SK-N-SH treated with all-trans-retinoic acid at 6 μM for 48 hours (cell line): Measurements from ENCODE around the gene FHIP1B.

Source experiments
- ARNTL ChIP-seq: fragments of 450-650 bp; formaldehyde crosslinking; IDR thresholded peaks from 2 replicates; pipeline ENCODE4 v1.5.0; 2020; ENCODE audit warnings: low read depth, mild to moderate bottlenecking, moderate library complexity, borderline replicate concordance
- CREB5 ChIP-seq: fragments of 250-450 bp; sonication (Bioruptor Pico); IDR thresholded peaks from 2 replicates; pipeline ENCODE4 v1.5.1; 2020; ENCODE audit warnings: low read depth, mild to moderate bottlenecking, moderate library complexity
- POU6F1 ChIP-seq: fragments of 250-450 bp; sonication (Bioruptor Pico); IDR thresholded peaks from 2 replicates; pipeline ENCODE4 v1.8.0; 2021; ENCODE audit warnings: low read depth, mild to moderate bottlenecking, moderate library complexity, borderline replicate concordance
- PPARA ChIP-seq: fragments of 250-450 bp; sonication (Bioruptor Pico); IDR thresholded peaks from 2 replicates; pipeline ENCODE4 v1.5.0; 2020; ENCODE audit warnings: mild to moderate bottlenecking, borderline replicate concordance
- RARB ChIP-seq: fragments of 250-450 bp; sonication (Bioruptor Pico); IDR thresholded peaks from 2 replicates; pipeline ENCODE4 v1.8.0; 2021; ENCODE audit warnings: mild to moderate bottlenecking, moderate library complexity
- SNAI2 ChIP-seq: fragments of 250-450 bp; sonication (Bioruptor Pico); IDR thresholded peaks from 2 replicates; pipeline ENCODE4 v1.5.0; 2020; ENCODE audit warnings: mild to moderate bottlenecking, moderate library complexity
- ZNF8 ChIP-seq: fragments of 450-650 bp; formaldehyde crosslinking; IDR thresholded peaks from 2 replicates; pipeline ENCODE4 v1.5.0; 2020; ENCODE audit warnings: mild to moderate bottlenecking, moderate library complexity
- TF ChIP-seq, protein P1 (sequence below): fragments of 250-450 bp; sonication (Bioruptor Pico); IDR thresholded peaks from 2 replicates; pipeline ENCODE4 v1.5.1; 2021; ENCODE audit warnings: mild to moderate bottlenecking, moderate library complexity
- TF ChIP-seq, protein P2 (sequence below): fragments of 250-450 bp; sonication (Bioruptor Pico); IDR thresholded peaks from 2 replicates; pipeline ENCODE4 v1.8.0; 2020; ENCODE audit warnings: mild to moderate bottlenecking, moderate library complexity, borderline replicate concordance

DNA sequence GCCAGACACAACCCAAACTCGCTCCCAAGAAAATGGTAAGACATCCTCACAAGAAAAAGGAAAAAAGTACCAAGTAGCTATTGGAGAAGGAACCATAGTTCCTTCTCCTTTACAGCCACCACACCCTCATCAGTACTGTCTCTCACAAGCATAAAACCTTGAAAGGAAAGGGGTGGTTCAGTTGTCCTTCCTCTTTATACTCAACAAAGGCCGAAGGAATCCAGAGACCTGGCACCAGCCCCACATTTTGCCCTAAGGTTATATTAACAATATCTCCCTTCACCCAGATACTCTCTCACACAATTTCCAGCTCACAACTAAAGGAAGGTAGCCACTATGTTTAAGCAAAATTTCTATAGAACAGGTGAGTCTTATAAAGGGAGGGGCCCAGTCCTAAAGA is 8.5 kb downstream of the FHIP1B start:
- TF ChIP-seq, protein P1, sequence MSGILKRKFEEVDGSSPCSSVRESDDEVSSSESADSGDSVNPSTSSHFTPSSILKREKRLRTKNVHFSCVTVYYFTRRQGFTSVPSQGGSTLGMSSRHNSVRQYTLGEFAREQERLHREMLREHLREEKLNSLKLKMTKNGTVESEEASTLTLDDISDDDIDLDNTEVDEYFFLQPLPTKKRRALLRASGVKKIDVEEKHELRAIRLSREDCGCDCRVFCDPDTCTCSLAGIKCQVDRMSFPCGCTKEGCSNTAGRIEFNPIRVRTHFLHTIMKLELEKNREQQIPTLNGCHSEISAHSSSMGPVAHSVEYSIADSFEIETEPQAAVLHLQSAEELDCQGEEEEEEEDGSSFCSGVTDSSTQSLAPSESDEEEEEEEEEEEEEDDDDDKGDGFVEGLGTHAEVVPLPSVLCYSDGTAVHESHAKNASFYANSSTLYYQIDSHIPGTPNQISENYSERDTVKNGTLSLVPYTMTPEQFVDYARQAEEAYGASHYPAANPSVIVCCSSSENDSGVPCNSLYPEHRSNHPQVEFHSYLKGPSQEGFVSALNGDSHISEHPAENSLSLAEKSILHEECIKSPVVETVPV, result no peak
- no peak for TF ChIP-seq RARB (CRISPR knock-in tag)
- no peak for TF ChIP-seq SNAI2 (CRISPR knock-in tag)
- TF ChIP-seq CREB5 (CRISPR knock-in tag), result no peak
- TF ChIP-seq ARNTL (CRISPR knock-in tag), result no peak
- TF ChIP-seq, protein P2, sequence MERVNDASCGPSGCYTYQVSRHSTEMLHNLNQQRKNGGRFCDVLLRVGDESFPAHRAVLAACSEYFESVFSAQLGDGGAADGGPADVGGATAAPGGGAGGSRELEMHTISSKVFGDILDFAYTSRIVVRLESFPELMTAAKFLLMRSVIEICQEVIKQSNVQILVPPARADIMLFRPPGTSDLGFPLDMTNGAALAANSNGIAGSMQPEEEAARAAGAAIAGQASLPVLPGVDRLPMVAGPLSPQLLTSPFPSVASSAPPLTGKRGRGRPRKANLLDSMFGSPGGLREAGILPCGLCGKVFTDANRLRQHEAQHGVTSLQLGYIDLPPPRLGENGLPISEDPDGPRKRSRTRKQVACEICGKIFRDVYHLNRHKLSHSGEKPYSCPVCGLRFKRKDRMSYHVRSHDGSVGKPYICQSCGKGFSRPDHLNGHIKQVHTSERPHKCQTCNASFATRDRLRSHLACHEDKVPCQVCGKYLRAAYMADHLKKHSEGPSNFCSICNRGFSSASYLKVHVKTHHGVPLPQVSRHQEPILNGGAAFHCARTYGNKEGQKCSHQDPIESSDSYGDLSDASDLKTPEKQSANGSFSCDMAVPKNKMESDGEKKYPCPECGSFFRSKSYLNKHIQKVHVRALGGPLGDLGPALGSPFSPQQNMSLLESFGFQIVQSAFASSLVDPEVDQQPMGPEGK, result no peak
- TF ChIP-seq ZNF8 (CRISPR knock-in tag), result no peak
- no peak for TF ChIP-seq POU6F1
- TF ChIP-seq PPARA (CRISPR knock-in tag), result no peak
